Measurements from ENCODE around the gene PTTG1IP.

PTTG1IP gene

GRCh38 chr21:44910229-44911067 lies 37.0 kb upstream of the PTTG1IP start:
- in situ Hi-C loops (cut with MboI; ENCODE audit: low sequenced_read_pairs), result no loop called here

GRCh38 chr21:44909719-44910118 lies 36.2 kb upstream of the PTTG1IP start:
- in situ Hi-C loops (cut with MboI; ENCODE audit: low sequenced_read_pairs), result no loop called here

- in situ Hi-C loops (cut with MboI; ENCODE audit: low sequenced_read_pairs), result no loop called here
These were observed 35.4 kb upstream of the PTTG1IP start for GRCh38 chr21:44908908-44909307.

GRCh38 chr21:44907966-44908895 lies 34.7 kb upstream of the PTTG1IP start:
- in situ Hi-C loops (cut with MboI; ENCODE audit: low sequenced_read_pairs), result no loop called here

- in situ Hi-C loops (cut with MboI; ENCODE audit: low sequenced_read_pairs), result no loop called here
These were observed 33.9 kb upstream of the PTTG1IP start for GRCh38 chr21:44907225-44907965.

GRCh38 chr21:44905728-44906090 lies 32.2 kb upstream of the PTTG1IP start:
- in situ Hi-C loops (cut with MboI; ENCODE audit: low sequenced_read_pairs), result no loop called here

- in situ Hi-C loops (cut with MboI; ENCODE audit: low sequenced_read_pairs), result no loop called here
These were observed 31.7 kb upstream of the PTTG1IP start for GRCh38 chr21:44905016-44905727.

GRCh38 chr21:44904141-44904923 lies 30.8 kb upstream of the PTTG1IP start:
- in situ Hi-C loops (cut with MboI; ENCODE audit: low sequenced_read_pairs), result no loop called here

GRCh38 chr21:44903689-44904088 lies 30.2 kb upstream of the PTTG1IP start:
- in situ Hi-C loops (cut with MboI; ENCODE audit: low sequenced_read_pairs), result no loop called here

GRCh38 chr21:44903050-44903685 lies 29.7 kb upstream of the PTTG1IP start:
- in situ Hi-C loops (cut with MboI; ENCODE audit: low sequenced_read_pairs), result no loop called here

GRCh38 chr21:44902268-44903049 lies 29.0 kb upstream of the PTTG1IP start:
- in situ Hi-C loops (cut with MboI; ENCODE audit: low sequenced_read_pairs), result no loop called here

GRCh38 chr21:44901391-44902074 lies 28.0 kb upstream of the PTTG1IP start:
- in situ Hi-C loops (cut with MboI; ENCODE audit: low sequenced_read_pairs), result no loop called here

- in situ Hi-C loops (cut with MboI; ENCODE audit: low sequenced_read_pairs), result no loop called here
These were observed 27.2 kb upstream of the PTTG1IP start for GRCh38 chr21:44900559-44901251.

- in situ Hi-C loops (cut with MboI; ENCODE audit: low sequenced_read_pairs), result no loop called here
These were observed 26.5 kb upstream of the PTTG1IP start for GRCh38 chr21:44899768-44900558.

GRCh38 chr21:44898851-44899767 lies 25.6 kb upstream of the PTTG1IP start:
- in situ Hi-C loops (cut with MboI; ENCODE audit: low sequenced_read_pairs), result no loop called here

Measured in hTERT RPE-1 (cell line).